ENCODE measurements around the gene UFSP1.
A peak's percentile ranks its signal among the peaks of the same experiment; 100 is the strongest.
"Not testable (repeated sequence)": the region's sequence is repeated elsewhere in the genome, so short reads cannot be mapped to it uniquely, and the experiment has no call there.

The UFSP1 gene

GRCh38 chr7:100879685-100880261 lies 9.7 kb downstream of the UFSP1 start:
- DNase-seq = no peak

GRCh38 chr7:100878685-100879084 lies 10.8 kb downstream of the UFSP1 start:
- DNase-seq = no peak

GRCh38 chr7:100878013-100878412 lies 11.5 kb downstream of the UFSP1 start:
- DNase-seq = no peak

- no peak for DNase-seq
Observed at GRCh38 chr7:100875356-100875751, 14.2 kb downstream of the UFSP1 start.

- peak; percentile 92 to 99 for DNase-seq
Observed at GRCh38 chr7:100874577-100875355, 14.7 kb downstream of the UFSP1 start, which contains the start of gene SRRT. SRRT (plus strand) TSS chr7:100875103; CDS start chr7:100875591, 488 bp downstream.

GRCh38 chr7:100874300-100874576 lies 15.3 kb downstream of the UFSP1 start:
- DNase-seq = no peak

- no peak for DNase-seq
Observed at GRCh38 chr7:100873599-100874299, 15.8 kb downstream of the UFSP1 start.

- DNase-seq = no peak
Observed at GRCh38 chr7:100867776-100868485, 21.6 kb downstream of the UFSP1 start.

- no peak for DNase-seq
Observed at GRCh38 chr7:100867040-100867775, 22.3 kb downstream of the UFSP1 start, which contains the start of gene TRIP6. TRIP6 (plus strand) TSS chr7:100867387; CDS start chr7:100867498, 111 bp downstream.

GRCh38 chr7:100866729-100867039 lies 22.8 kb downstream of the UFSP1 start:
- no peak for DNase-seq

GRCh38 chr7:100865938-100866728 lies 23.4 kb downstream of the UFSP1 start:
- DNase-seq = no peak

- DNase-seq = no peak
Observed at GRCh38 chr7:100865372-100865911, 24.1 kb downstream of the UFSP1 start.

GRCh38 chr7:100864263-100864845 lies 25.2 kb downstream of the UFSP1 start:
- DNase-seq = no peak

- DNase-seq = no peak
Observed at GRCh38 chr7:100863406-100863950, 26.0 kb downstream of the UFSP1 start.

- no peak for DNase-seq
Observed at GRCh38 chr7:100861616-100861985, 27.9 kb downstream of the UFSP1 start.

- no peak for DNase-seq
Observed at GRCh38 chr7:100860702-100861615, 28.6 kb downstream of the UFSP1 start.

GRCh38 chr7:100859856-100860255 lies 29.7 kb downstream of the UFSP1 start:
- DNase-seq = no peak

GRCh38 chr7:100856871-100857282 lies 32.6 kb downstream of the UFSP1 start:
- DNase-seq = no peak

- no peak for DNase-seq
Observed at GRCh38 chr7:100855515-100855914, 34.0 kb downstream of the UFSP1 start.

GRCh38 chr7:100854899-100855298 lies 34.6 kb downstream of the UFSP1 start:
- not testable (repeated sequence) for DNase-seq

Measured in NCI-H187 (cell line).